NCI-H446 (cell line): Measurements from ENCODE around the gene TCEA3.

ENCODE experiments used
- DNase-seq, 2 experiments: peaks; one replicate each; lab custom pipeline; 2025; lab: John Stamatoyannopoulos, UW

Gene TCEA3

DNA sequence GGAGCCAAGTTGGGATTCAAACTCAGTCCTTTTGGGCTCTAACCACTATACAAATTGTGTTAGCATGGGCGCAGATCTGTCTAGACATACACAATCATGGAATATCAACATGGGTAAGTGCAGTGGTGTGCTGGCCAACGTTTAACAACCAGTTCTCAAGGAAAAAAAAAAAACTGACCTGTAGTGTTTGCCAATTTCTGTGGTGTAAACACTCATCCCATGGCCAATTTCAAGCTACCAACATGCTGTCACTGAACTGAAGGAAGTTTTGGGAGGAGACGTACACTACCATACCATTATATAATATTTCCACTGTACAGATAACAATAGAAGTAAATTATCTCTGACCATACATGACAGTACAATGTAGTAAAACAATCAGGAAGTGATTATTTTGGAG, 3.2 kb downstream of the TCEA3 start:
- DNase-seq = no peak

GRCh38 chr1:23420778-23421177, 3.8 kb downstream of the TCEA3 start:
- DNase-seq = no peak

GRCh38 chr1:23419180-23419579, 5.4 kb downstream of the TCEA3 start:
- DNase-seq = no peak

GRCh38 chr1:23417570-23417969, 7.0 kb downstream of the TCEA3 start:
- peak; percentile 85 to 96 for DNase-seq

- DNase-seq = no peak
These were observed 7.6 kb downstream of the TCEA3 start for GRCh38 chr1:23416964-23417363.

DNA sequence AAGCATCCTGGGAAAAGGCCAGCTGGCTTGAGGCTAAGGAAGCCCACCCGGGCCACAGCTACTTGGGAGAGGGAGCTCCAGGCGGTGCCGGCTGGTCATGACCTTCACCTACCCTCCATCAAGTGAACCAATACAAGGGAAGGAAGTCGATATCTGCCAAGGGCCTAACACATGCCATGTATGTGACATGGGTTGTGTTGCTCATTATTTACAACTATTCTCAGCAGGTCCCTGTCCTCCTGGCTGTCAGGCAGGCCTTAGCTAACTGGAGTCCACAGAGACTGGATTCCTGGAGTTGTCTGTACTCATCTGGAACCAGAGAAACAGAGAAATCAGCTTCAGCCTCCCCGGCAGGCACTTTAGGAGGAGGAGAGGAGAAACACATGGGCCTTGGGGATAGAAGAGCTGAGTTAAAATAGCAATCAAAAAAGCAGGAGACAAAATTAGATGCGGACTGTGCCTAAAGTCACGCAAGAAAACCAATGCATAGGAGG, 15.7 kb downstream of the TCEA3 start:
- no peak for DNase-seq

DNA sequence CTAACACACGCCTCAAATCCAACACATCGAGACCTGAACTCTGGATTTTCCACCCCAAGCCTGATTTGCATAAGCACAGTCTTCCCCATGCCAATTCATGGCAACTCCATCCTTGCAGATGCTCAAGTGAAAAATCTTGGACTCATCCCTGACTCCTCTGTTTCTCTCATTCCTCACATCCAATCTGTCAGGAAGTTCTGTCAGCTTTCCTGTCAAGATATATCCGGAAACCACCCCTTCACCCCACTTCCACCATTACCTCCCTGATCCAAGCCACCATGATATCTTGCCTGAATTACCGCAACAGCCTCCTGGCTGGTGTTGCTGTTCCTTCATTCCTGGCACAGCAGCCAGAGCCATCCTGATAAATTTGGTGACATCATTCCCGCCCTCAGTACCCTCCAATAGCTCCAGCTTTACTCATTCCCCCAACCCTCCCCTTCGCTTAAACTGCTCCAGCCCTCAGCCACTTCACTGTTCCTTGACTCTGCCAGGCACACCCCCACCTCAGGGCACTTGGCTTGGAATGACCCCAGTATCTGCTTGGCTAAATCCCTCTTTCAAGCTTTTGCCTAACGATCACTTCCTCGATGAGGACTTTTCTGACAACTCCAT, 17.4 kb downstream of the TCEA3 start:
- peak in 1 of 2 experiments; percentile 68 for DNase-seq

DNA sequence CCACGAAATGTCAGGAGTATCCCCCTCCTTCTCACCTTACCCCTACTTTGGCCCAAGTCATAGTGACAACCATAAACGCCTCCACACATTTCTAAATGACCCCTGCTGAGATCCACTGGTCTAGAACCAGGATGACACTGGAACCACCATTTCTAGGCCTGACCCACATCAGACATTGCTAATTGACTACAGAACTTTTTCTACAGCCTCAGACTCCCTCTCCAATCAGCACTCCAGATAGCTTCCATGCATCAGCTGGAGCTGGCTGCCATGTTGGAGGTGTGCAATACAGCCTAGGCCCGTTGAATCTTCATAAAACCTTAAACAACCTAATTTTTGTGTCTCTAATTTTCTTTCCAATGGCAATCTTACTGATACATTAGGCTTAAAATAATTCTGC, 18.6 kb downstream of the TCEA3 start:
- DNase-seq = no peak

GRCh38 chr1:23403735-23404486, 20.6 kb downstream of the TCEA3 start:
- peak; percentile 97 to 99 for DNase-seq

- no peak for DNase-seq
These were observed 21.2 kb downstream of the TCEA3 start for GRCh38 chr1:23403355-23403734.

DNA sequence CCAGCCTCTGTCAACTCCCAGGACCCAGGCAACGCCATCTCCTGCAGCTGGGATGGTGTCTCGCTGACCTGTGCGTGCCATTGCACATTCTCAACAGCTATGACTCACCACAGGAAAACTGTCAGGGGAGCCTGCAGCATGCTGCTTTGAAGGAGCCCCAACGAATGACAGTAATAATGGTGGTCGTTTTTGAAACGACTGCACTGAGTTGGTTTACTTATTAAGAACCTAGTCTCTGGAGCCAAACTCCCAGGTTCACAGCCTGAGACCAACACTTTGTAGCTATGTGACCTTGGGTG, 21.6 kb downstream of the TCEA3 start:
- no peak for DNase-seq

GRCh38 chr1:23402286-23403037, 22.1 kb downstream of the TCEA3 start:
- no peak for DNase-seq

- no peak for DNase-seq
These were observed 23.2 kb downstream of the TCEA3 start for GRCh38 chr1:23401313-23401712.

DNA sequence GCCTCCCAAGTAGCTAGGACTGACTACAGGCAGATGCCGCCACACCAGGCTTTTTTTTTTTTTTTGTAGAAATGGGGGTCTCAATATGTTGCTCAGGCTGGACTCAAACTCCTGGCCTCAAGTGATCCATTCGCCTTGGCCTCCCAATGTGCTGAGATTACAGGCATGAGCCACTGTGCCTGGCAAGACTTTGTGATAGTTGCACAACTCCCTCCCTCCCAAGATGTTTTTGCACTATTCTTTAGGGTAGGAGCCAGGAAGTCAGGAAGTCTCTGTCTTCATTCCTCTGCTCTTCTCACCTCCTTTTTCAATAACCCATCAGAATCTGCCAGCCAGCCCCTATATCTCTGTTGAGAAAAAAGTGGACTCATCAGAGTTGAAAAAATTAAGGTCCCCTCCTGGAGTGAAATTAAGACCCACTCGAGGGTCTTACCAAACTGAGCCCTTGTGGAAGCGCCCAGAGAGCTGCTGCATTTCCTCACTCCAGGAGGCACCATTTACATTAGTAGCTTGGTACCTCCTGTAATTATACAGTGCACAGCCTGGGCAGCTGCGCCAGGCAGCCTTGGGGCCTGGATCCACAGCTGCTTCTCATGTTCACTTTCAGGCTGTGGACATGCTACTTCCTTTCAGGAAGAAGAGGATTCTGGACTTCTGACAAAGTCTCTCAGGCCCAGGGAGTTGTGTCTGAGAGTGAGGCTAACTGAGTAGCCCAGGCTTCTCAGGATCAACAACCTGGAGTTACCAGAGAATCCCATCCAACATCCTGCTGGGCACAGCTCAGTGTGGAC, 24.0 kb downstream of the TCEA3 start:
- DNase-seq = no peak

DNA sequence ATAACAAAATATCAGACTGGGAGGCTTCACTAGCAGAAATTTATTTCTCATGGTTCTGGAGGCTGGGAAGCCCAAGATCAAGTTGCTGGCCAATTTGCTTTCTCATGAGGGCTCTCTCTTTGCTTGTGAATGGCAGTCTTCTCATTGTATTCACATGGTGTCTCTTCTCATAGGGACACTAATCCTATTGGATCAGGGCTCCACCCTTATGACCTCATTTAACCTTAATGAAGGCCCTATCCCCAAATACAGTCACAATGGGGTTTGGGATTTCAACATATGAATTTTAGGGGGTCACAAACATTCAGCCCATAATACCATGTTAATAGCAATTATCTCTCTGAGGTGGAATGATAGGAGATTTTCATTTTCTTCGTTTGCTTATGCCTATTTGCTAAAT, 25.3 kb downstream of the TCEA3 start:
- DNase-seq = no peak

DNA sequence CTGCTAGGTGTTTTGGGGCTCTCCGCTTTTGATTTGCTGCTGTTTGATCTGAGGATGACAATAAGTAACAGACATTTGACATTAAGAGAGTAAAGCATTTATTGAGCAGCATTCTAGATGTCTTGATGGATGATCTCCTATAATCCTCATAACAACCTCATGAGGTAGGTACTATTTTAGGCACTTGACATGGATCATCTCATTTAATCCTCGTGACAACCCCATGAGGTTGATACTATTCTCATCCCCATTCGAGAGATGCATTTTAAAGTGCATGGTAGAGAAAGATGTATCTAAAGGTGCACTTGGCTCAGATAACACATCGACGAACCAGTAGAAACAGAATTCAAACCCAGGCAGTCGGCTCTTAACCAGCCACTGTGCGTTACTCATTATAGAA, 26.6 kb downstream of the TCEA3 start:
- no peak for DNase-seq

DNA sequence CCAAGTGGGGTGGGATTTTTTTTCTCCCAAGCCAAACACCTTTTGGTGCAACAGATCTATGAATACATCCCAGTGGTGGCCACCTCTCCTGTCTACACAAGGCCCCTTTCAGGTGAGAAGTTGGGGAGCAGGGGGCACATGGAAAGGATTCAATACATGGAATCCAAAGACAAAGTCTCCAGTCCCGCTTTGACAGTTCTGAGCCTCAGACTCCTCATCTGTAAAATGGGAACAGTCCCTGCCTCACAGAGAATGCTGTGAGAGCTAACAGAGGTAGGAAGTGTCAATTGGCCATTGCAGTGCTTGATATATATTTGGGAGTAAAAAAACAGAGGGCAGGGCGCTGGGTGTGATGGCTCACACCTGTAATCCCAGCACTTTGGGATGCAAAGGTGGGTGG, 28.2 kb downstream of the TCEA3 start:
- DNase-seq = no peak

DNA sequence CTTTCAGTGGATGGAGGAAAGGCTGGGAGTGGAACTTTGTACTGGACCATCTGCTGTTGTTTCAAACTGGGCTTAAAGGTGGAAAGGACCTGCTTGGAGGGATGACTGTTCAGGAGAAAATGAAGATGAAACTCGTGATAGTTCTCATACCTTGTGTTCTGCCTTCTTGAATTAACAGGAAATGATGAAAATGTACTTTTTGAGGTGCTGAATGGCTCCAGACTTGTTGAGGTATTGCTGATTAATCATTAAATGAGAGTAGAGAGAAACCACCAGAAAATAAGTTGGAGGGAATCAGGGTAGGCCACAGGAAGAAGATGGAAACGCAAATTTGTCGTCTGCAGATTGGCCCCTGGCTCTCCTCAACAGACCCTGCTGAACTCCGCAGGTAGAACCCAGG, 28.7 kb downstream of the TCEA3 start:
- no peak for DNase-seq

GRCh38 chr1:23395154-23395724, 29.3 kb downstream of the TCEA3 start:
- DNase-seq = no peak

DNA sequence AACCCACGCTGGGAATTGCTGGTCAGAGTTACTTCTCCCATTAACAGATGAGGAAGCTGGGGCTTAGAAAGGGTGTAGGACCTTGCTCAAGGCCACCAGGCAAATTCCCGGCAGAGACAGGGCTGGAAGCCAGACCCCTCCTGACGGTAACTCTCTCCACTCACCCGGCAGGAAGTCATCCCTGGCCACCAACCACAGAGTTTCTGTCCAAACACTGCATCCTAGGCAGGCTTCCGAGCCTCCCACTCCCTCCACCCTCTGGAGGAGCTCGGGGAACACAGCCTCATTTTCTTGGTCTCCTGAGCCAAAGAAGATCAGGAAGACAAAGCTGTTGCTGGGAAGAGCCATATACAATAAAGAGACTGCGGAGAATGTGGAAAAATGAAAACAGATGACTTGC, 29.9 kb downstream of the TCEA3 start:
- DNase-seq = peak in 1 of 2 experiments; percentile 52

GRCh38 chr1:23394181-23394580, 30.4 kb downstream of the TCEA3 start:
- DNase-seq = no peak

DNA sequence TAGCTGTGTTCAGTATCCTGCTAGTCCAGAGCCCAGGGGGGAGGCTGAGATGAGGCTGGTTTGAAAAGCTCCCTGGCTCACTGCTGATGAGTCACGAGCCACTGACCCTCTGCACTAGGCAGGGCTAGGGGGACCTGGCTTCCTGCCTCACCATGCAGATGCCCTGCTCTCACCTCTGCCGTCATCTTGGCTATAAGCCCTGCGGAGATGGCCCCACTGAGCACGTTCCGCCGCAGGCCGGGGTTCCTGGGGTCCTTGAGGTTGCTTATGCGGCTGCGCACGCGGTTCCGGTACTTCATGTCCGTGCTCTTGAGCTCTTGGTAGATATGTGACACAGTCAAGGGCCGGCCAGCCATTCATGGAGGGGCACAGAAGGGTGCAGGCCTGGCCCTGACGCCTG, 30.8 kb downstream of the TCEA3 start:
- DNase-seq = no peak
